ENCODE results near the gene ARL6IP1. TPM values are rescaled to one million over a fixed set of nuclear protein-coding genes. Genes with fewer than 3 reads are reported as not detected.
"Not testable (repeated sequence)": the region's sequence is repeated elsewhere in the genome, so short reads cannot be mapped to it uniquely, and the experiment has no call there.

The ARL6IP1 gene
- total RNA-seq, 6 donors from 2014 or later: 37.7 to 172 (median 105) TPM

DNA sequence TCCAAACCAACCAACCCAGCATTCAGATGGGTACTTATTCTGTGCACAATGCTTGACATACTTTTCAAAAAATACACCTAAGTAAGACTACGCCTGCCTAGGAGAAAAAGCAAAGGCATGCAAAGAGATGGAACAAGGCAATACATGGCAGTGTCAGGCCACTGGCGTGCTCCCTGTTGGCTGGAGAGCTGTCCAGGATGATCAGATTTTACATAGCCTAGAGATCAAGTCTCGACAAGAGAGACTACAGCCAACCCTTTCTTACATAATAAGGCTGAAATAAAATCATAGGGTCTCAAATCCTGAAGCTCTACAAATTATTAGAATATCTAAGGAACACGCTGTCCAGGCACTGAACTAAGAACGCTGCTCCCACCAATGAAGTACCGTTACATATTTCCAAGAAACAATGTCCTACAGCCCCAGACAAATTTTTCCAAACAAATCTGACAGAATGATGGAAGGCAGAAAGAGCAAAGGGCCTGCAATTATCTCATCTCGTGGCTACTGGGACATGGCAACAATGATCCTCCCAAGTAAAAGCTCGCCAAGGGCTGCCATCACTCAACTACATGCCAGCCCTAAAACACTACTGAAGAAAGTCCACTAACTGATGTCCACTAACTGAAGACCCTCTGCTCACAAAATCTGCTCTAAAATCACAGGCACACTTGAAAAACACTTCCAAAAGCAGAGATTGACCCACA, 16.3 kb downstream of the ARL6IP1 start:
- TF ChIP-seq POLR2AphosphoS5 (IDR thresholded peaks at IDR 0.05): no peak
- no peak for TF ChIP-seq EP300 (IDR thresholded peaks at IDR 0.05)
- no peak for TF ChIP-seq POLR2A (IDR thresholded peaks at IDR 0.05)
- TF ChIP-seq, protein P1, sequence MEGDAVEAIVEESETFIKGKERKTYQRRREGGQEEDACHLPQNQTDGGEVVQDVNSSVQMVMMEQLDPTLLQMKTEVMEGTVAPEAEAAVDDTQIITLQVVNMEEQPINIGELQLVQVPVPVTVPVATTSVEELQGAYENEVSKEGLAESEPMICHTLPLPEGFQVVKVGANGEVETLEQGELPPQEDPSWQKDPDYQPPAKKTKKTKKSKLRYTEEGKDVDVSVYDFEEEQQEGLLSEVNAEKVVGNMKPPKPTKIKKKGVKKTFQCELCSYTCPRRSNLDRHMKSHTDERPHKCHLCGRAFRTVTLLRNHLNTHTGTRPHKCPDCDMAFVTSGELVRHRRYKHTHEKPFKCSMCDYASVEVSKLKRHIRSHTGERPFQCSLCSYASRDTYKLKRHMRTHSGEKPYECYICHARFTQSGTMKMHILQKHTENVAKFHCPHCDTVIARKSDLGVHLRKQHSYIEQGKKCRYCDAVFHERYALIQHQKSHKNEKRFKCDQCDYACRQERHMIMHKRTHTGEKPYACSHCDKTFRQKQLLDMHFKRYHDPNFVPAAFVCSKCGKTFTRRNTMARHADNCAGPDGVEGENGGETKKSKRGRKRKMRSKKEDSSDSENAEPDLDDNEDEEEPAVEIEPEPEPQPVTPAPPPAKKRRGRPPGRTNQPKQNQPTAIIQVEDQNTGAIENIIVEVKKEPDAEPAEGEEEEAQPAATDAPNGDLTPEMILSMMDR (IDR thresholded peaks at IDR 0.05): no peak
- Histone ChIP-seq H3K36me3 (peaks cover 18 to 61% (median 54%) of the 10 kb centered on the region in 4 donors), H3K27me3 (no peaks in the 10 kb centered on the region), H3K27ac (no peak overlapping the region), H3K4me1 (peaks cover 40 to 54% (median 43%) of the 10 kb centered on the region in 4 donors), H3K9me3 (no peaks in the 10 kb centered on the region), H3K4me3 (no peak overlapping the region)
- ATAC-seq (ENCODE audit: low FRiP score in 2 of 2): no peak
- 69 to 74% methylated on average over 8 of the region's 8 CpGs for WGBS, 2 donors
- no peak for DNase-seq

DNA sequence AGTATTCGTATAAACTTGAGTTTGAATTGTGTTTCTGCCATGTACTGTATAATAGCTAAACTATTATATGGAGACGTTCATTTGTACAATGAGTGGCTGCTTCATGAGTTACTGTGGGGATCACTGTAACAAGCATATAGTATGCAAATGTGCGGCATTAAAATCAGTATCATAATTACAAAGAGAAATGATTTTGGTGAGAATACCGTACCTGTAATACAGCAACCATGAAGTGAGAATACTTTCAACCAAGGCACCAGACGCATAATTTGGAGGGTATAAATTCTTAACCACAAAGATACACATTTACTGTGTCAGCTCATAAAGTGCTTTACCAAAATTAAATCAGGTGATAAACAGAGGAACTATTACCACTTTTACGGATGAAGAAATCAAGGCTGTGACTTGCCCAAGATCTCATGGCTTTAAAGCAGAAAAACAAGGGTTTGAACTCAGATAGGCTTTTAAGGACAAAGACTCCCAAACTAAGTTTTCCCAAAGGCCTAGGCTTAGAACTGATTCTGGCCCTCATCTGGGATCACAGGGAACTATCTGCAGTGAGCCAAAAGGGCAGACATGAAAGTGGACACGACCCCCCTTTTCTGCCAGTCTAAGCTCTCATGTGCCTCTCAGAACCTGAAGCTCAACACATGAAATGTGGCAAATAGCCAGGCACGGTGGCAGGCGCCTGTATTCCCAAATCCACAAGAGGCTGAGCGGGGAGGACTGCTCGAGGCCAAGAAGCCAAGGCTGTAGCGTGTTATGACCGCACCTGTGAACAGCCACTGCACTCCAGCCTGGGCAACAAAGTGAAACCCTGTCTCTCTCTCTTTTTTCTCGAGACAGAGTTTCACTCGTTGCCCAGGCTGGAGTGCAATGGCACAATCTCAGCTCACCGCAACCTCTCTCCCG, 17.7 kb downstream of the ARL6IP1 start:
- H3K4me1 ChIP-seq: peaks cover 37 to 48% (median 37%) of the 10 kb centered on the region in 4 donors
- no peak for DNase-seq
- 81 to 87% methylated on average over 17 of the region's 17 CpGs for WGBS, 2 donors
- no peaks in the 10 kb centered on the region for H3K9me3 ChIP-seq
- TF ChIP-seq, protein P1 (IDR thresholded peaks at IDR 0.05): no peak
- TF ChIP-seq POLR2A (IDR thresholded peaks at IDR 0.05) (no peak), EP300 (IDR thresholded peaks at IDR 0.05) (no peak), POLR2AphosphoS5 (IDR thresholded peaks at IDR 0.05) (no peak)
- H3K36me3 ChIP-seq: peaks cover 17 to 61% (median 54%) of the 10 kb centered on the region in 4 donors
- H3K4me3 ChIP-seq: no peak overlapping the region
- H3K27ac ChIP-seq: no peak overlapping the region
- no peaks in the 10 kb centered on the region for H3K27me3 ChIP-seq
- ATAC-seq (ENCODE audit: low FRiP score in 2 of 2): no peak

DNA sequence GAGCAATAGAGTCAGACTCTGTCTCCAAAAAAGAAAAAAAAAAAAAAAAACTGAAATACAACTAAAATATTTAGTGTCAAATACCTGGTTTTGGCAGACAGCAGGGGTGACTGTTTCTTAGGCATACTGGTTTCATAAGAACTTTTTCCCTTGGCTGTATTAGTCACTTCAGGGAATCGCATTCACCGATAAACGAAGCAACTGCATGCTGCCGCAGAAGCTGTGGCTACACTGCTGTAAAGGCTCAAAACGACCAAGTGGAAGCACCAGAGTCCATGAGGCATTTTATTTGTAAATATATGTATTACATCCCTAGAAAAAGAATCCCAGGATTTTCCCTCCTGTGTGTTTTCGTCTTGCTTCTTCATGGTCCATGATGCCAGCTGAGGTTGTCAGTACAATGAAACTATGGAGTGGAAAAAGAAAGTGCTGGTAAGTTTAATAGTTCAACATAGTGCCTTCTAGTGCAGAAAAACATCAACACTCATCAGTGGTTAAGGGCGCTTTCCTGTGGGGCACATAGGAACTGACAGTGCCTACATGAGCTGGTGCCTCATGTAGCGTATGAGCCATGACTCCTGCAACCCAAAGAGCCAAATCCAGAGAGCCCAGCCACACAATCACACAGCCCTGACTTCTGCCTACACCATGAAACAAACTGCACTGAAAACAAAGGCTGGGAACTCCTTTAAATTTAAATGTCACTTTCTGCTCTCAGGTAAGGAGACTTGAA, 18.5 kb downstream of the ARL6IP1 start:
- 87 to 90% methylated on average over 8 of the region's 8 CpGs for WGBS, 2 donors
- H3K27ac ChIP-seq: no peak overlapping the region
- H3K4me1 ChIP-seq: peaks cover 28 to 40% (median 29%) of the 10 kb centered on the region in 4 donors
- no peak for DNase-seq
- TF ChIP-seq EP300 (IDR thresholded peaks at IDR 0.05) (no peak), POLR2A (IDR thresholded peaks at IDR 0.05) (no peak), POLR2AphosphoS5 (IDR thresholded peaks at IDR 0.05) (no peak)
- TF ChIP-seq, protein P1 (IDR thresholded peaks at IDR 0.05): no peak
- no peaks in the 10 kb centered on the region for H3K9me3 ChIP-seq
- H3K36me3 ChIP-seq: peaks cover 12 to 57% (median 49%) of the 10 kb centered on the region in 4 donors
- no peak for ATAC-seq (ENCODE audit: low FRiP score in 2 of 2)
- H3K27me3 ChIP-seq: no peaks in the 10 kb centered on the region
- H3K4me3 ChIP-seq: no peak overlapping the region

DNA sequence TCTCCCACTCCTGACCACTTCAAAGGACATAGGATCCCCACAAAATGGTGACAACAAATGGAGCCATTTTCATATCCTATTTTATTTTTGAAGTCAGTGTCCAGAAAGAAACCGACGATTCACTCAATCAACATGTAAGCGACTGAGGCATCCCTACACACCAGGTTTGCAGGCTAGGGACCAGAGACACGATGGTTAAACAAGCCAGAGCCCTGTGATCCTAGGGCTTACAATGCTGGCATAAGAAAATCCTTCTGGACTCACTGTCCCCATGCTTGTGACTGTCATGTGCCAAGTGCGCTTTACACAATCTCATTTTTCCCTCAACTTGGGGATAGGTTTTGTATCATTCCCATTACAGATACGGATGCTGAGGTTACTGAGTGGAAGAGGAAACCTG, 20.1 kb downstream of the ARL6IP1 start:
- not testable (repeated sequence) for DNase-seq; H3K27ac ChIP-seq; H3K27me3 ChIP-seq; H3K9me3 ChIP-seq; H3K4me3 ChIP-seq; ATAC-seq (ENCODE audit: low FRiP score in 2 of 2)
- peaks cover 12 to 23% (median 13%) of the 10 kb centered on the region in 4 donors for H3K4me1 ChIP-seq
- 47 to 60% methylated on average over 2 to 3 of the region's 6 CpGs for WGBS, 2 donors
- H3K36me3 ChIP-seq: peaks cover 7 to 40% (median 35%) of the 10 kb centered on the region in 4 donors

DNA sequence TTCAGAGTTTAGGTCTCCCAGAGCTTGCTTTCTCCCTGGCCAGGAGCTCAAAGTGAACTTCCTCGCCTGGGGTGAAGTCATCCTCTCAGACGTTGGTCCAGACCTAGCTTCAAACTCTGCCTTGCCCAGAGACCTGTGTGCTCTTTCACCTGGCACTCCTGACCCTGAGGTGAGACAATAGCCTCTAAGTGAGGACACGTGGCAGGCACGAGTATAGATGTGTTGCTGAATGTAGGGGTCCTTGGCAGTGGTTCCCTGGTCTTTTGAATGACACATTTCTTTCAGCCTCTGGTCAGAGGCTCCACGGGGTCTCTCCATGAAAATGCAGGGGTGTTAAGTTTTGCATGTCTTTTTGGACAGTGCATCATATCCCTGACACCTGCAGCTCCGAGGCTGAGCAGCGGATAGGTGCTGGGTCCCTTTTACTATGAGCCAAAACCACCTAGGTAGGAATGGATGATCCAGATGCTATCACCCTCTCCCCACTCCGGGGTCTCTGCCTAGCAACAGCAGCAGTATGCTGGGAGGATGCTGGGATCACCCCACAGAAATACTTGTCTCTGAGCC, 20.8 kb downstream of the ARL6IP1 start:
- not testable (repeated sequence) for H3K4me3 ChIP-seq; H3K9me3 ChIP-seq; DNase-seq; ATAC-seq (ENCODE audit: low FRiP score in 2 of 2); H3K27me3 ChIP-seq; H3K27ac ChIP-seq
- WGBS, 2 donors: 75% methylated on average over 7 of the region's 8 CpGs; no CpG with 5 or more reads in 1 of the 2 donors
- Histone ChIP-seq H3K36me3 (peaks cover 5 to 33% (median 29%) of the 10 kb centered on the region in 4 donors), H3K4me1 (peaks cover 5 to 17% (median 7%) of the 10 kb centered on the region in 4 donors)

DNA sequence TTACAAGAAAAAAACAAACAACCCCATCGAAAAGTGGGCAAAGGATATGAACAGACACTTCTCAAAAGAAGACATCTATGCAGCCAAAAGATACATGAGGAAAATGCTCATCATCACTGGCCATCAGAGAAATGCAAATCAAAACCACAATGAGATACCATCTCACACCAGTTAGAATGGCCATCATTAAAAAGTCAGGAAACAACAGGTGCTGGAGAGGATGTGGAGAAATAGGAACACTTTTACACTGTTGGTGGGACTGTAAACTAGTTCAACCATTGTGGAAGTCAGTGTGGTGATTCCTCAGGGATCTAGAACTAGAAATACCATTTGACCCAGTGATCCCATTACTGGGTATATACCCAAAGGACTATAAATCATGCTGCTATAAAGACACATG, 23.7 kb downstream of the ARL6IP1 start:
- H3K36me3 ChIP-seq; ATAC-seq (ENCODE audit: low FRiP score in 2 of 2); H3K4me1 ChIP-seq; H3K4me3 ChIP-seq; H3K27me3 ChIP-seq; H3K9me3 ChIP-seq; DNase-seq; H3K27ac ChIP-seq: not testable (repeated sequence)
- WGBS, 2 donors: 90 to 92% methylated on average over 1 of the region's 1 CpG

DNA sequence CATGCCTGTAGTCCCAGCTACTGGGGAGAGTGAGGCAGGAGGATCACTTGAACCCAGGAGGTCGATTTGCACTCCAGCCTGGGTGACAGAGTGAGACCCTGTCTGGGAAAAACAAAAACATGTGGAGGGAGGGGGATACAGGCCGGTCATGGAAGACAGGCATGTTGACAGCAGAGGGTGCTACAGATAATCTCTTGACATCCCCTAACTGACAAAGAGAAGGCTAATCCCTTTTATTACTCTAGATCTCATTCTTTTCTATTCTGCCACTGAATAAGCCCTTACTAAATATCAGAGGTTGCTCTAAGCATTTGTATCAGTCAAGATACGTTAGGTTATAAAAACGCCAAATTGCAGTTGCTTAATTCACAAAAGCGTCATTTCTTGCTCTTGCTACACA, 25.0 kb downstream of the ARL6IP1 start:
- H3K36me3 ChIP-seq; H3K27ac ChIP-seq; H3K4me1 ChIP-seq; H3K4me3 ChIP-seq; ATAC-seq (ENCODE audit: low FRiP score in 2 of 2); H3K27me3 ChIP-seq; DNase-seq; H3K9me3 ChIP-seq: not testable (repeated sequence)
- WGBS, 2 donors: 71 to 72% methylated on average over 5 of the region's 5 CpGs

DNA sequence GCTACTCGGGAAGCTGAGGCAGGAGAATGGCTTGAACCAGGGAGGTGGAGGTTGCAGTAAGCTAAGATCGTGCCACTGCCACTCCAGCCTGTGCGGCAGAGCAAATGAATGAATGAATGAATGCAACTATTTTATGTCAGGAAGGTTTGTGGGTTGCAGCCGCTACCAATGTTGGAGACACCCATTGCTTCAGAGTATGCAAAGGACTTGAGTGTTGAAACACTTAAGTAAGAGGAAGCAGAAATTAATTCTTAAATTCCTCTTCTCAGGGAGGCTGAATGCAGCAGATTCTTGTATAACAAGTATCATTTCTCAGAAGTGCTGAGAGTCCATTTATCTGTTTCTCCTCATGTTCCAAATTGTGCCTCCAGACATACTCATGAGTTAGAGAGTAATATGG, 26.7 kb downstream of the ARL6IP1 start:
- not testable (repeated sequence) for H3K27me3 ChIP-seq, H3K4me1 ChIP-seq, H3K9me3 ChIP-seq, H3K4me3 ChIP-seq, H3K27ac ChIP-seq, DNase-seq, H3K36me3 ChIP-seq
- peak in 1 of 2 donors; percentile 40 for ATAC-seq (ENCODE audit: low FRiP score in 2 of 2)
- 66 to 73% methylated on average over 4 of the region's 4 CpGs for WGBS, 2 donors

Measured in upper lobe of left lung (tissue), 6 donors.